ENCODE measurements around the gene CHMP6. TPM values are rescaled to one million over a fixed set of nuclear protein-coding genes. Genes with fewer than 3 reads are reported as not detected.

CHMP6 gene
- total RNA-seq, 5 donors from 2014 or later (not counting 1 experiment from before 2014, with no cell fraction given) = 25.0 to 48.9 (median 43.2) TPM

DNA sequence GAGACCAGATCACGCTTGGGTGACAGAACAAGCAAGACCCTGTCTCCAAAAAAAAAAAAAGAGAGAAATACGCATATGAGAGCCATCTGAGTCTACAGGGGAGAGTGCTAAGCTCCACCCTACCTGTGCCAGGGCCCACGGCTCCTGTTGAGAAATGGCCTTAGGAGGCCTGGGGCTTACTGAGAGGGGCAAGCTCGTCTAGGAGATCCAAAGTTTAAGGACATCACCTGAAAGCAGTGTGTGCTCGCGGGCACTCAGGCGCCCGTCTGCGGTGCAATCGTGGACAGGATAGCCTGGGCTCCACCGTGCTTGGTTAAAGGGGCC is 28.8 kb downstream of the CHMP6 start:
- H3K4me1 Mint-ChIP-seq = peaks cover 38 to 42% (median 41%) of the 10 kb centered on the region in 3 donors
- ChIA-PET POLR2A (interaction anchor here in 1 of 2 donors (0.6 kb wide), 1 partner anchor 8 kb away, joined by 6 read pairs; no protein-coding TSS in a partner anchor), CTCF (interaction anchor here in 1 of 2 donors (0.6 to 0.7 kb wide), 2 partner anchors 39 to 85 kb away, joined by 5 to 6 read pairs; no protein-coding TSS in a partner anchor)
- Histone ChIP-seq H3K36me3 (ENCODE audit: control insufficient read depth in 2 of 2, extremely low read depth in 1 of 2, insufficient read depth in 1 of 2, low read length in 1 of 2) (peaks cover 0 to 3% of the 10 kb centered on the region in 2 donors), H3K27ac (ENCODE audit: low read length) (no peak overlapping the region), H3K9me3 (no peaks in the 10 kb centered on the region), H3K4me3 (ENCODE audit: control insufficient read depth in 1 of 2, extremely low read depth in 1 of 2, low read length in 1 of 2) (no peak overlapping the region), H3K4me1 (ENCODE audit: control insufficient read depth in 1 of 2, extremely low read depth in 1 of 2, insufficient read depth in 2 of 2, low read length in 2 of 2) (peaks cover 7 to 48% of the 10 kb centered on the region in 2 experiments), H3K27me3 (replicated peaks in 1 of 2; ENCODE audit: control insufficient read depth in 2 of 2, extremely low read depth in 1 of 2, insufficient read depth in 2 of 2, low read length in 1 of 2) (peaks cover 0 to 13% of the 10 kb centered on the region in 2 experiments)
- no peak for ATAC-seq (replicated peaks in 1 of 4)
- no peaks in the 10 kb centered on the region for H3K36me3 Mint-ChIP-seq
- no peak for DNase-seq
- H3K27ac Mint-ChIP-seq = peak overlapping the region; percentile 97
- peaks cover 0 to 4% (median 0%) of the 10 kb centered on the region in 3 donors for H3K9me3 Mint-ChIP-seq
- WGBS (ENCODE audit: insufficient coverage) = 96% methylated on average over 11 of the region's 11 CpGs
- no peaks in the 10 kb centered on the region for H3K27me3 Mint-ChIP-seq
- H3K4me3 Mint-ChIP-seq = no peak overlapping the region

DNA sequence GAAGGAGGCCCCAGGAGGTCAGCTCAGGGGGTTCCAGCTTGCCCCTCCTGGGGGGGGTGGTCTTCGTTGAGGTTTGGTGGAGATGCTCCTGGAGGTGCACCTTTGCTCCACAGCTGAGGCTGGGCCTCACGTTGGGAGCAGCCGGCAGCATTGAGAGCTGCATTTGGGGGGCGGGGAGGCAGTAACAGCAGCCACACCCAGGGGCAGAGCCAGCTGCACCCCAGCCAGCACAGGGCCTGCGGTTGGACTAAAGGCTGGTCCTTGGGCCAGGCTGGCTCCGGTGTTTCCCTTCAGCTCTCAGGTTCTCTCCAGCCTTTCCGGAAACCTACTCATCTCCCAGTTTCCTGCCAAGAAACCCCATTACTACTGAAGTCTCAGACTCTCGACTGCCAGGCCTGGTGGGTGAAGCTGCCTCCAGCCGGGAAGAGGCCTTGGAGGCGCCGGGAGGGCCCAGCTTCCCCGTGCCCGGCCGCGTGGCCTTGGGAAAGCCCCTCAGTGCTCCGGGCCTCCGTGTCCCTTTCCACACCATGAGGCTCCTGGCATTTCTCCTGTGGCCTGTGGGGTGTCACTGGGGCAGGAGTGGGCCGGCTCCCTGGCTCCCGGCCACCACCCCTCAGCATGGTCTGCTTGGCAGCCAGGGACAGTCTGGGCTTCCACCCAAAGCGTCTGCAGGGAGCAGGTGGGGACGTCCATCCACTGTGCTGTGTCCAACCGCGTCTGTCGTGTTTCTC is 29.3 kb downstream of the CHMP6 start:
- Histone ChIP-seq H3K27me3 (replicated peaks in 1 of 2; ENCODE audit: control insufficient read depth in 2 of 2, extremely low read depth in 1 of 2, insufficient read depth in 2 of 2, low read length in 1 of 2) (peaks cover 0 to 16% of the 10 kb centered on the region in 2 experiments), H3K4me1 (ENCODE audit: control insufficient read depth in 1 of 2, extremely low read depth in 1 of 2, insufficient read depth in 2 of 2, low read length in 2 of 2) (peaks cover 7 to 48% of the 10 kb centered on the region in 2 experiments), H3K27ac (ENCODE audit: low read length) (no peak overlapping the region), H3K36me3 (ENCODE audit: control insufficient read depth in 2 of 2, extremely low read depth in 1 of 2, insufficient read depth in 1 of 2, low read length in 1 of 2) (peaks cover 0 to 3% of the 10 kb centered on the region in 2 donors), H3K9me3 (no peaks in the 10 kb centered on the region), H3K4me3 (ENCODE audit: control insufficient read depth in 1 of 2, extremely low read depth in 1 of 2, low read length in 1 of 2) (no peak overlapping the region)
- H3K9me3 Mint-ChIP-seq = no peaks in the 10 kb centered on the region
- ChIA-PET CTCF (interaction anchor here in 1 of 2 donors (0.6 to 0.7 kb wide), 2 partner anchors 38 to 85 kb away, joined by 5 to 6 read pairs; no protein-coding TSS in a partner anchor), POLR2A (interaction anchor here in 1 of 2 donors (0.5 kb wide), 1 partner anchor 691 kb away, joined by 3 read pairs; no protein-coding TSS in a partner anchor)
- no peak for DNase-seq
- H3K4me1 Mint-ChIP-seq = peaks cover 38 to 42% (median 39%) of the 10 kb centered on the region in 3 donors
- no peaks in the 10 kb centered on the region for H3K36me3 Mint-ChIP-seq
- no peaks in the 10 kb centered on the region for H3K27me3 Mint-ChIP-seq
- H3K4me3 Mint-ChIP-seq = no peak overlapping the region
- H3K27ac Mint-ChIP-seq = no peak overlapping the region
- WGBS (ENCODE audit: insufficient coverage) = 90% methylated on average over 17 of the region's 24 CpGs
- ATAC-seq (replicated peaks in 1 of 4) = no peak

DNA sequence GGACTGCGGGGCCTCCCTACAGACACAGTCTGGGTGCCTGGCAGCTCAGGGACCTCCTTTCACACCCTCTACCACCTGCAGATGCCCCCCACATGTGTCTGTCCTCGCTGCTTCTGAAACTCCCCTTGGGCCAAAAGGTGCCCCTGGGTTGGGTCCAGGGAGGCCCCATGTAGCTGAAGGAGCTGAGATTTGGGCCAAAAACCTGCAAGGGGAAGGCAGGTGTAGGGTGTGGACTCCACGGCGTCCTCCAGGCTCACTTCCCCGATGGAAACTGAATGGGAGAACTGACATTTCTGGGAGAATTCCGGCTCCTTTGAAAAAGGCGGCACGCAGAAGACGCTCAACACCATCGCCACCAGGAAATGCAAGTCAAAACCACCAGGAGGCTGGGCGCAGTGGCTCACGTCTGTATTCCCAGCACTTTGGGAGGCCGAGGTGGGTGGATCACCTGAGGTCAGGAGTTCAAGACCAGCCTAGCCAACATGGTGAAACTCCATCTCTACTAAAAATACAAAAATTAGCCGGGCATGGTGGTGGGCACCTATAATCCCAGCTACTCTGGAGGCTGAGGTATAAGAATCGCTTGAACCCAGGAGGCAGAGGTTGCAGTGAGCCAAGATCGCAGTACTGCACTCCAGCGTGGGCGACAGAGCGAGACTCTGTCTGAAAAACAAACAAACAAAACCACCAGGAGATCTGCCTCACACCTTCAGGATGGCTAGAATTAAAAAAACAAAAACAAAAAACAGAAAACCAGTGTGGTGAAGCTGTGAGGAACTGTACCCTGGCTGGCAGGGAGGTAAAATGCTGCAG is 30.1 kb downstream of the CHMP6 start:
- CTCF ChIA-PET = no interaction called here
- H3K27ac ChIP-seq (ENCODE audit: low read length) = no peak overlapping the region
- H3K36me3 ChIP-seq (ENCODE audit: control insufficient read depth in 2 of 2, extremely low read depth in 1 of 2, insufficient read depth in 1 of 2, low read length in 1 of 2) = peaks cover 0 to 3% of the 10 kb centered on the region in 2 donors
- peaks cover 6% of the 10 kb centered on the region in 2 donors for H3K27me3 Mint-ChIP-seq
- peaks cover 34 to 39% (median 35%) of the 10 kb centered on the region in 3 donors for H3K4me1 Mint-ChIP-seq
- no peak overlapping the region for H3K27ac Mint-ChIP-seq
- H3K4me1 ChIP-seq (ENCODE audit: control insufficient read depth in 1 of 2, extremely low read depth in 1 of 2, insufficient read depth in 2 of 2, low read length in 2 of 2) = peaks cover 7 to 48% of the 10 kb centered on the region in 2 experiments
- no peak for DNase-seq
- ATAC-seq (replicated peaks in 1 of 4) = no peak
- no peak overlapping the region for H3K4me3 Mint-ChIP-seq
- 93% methylated on average over 10 of the region's 19 CpGs for WGBS (ENCODE audit: insufficient coverage)
- H3K4me3 ChIP-seq (ENCODE audit: control insufficient read depth in 1 of 2, extremely low read depth in 1 of 2, low read length in 1 of 2) = no peak overlapping the region
- H3K9me3 ChIP-seq = no peaks in the 10 kb centered on the region
- no peaks in the 10 kb centered on the region for H3K36me3 Mint-ChIP-seq
- H3K9me3 Mint-ChIP-seq = no peaks in the 10 kb centered on the region
- POLR2A ChIA-PET = interaction anchor here in 1 of 2 donors (0.5 kb wide), 1 partner anchor 690 kb away, joined by 3 read pairs; no protein-coding TSS in a partner anchor
- peaks cover 0 to 23% of the 10 kb centered on the region in 2 experiments for H3K27me3 ChIP-seq (replicated peaks in 1 of 2; ENCODE audit: control insufficient read depth in 2 of 2, extremely low read depth in 1 of 2, insufficient read depth in 2 of 2, low read length in 1 of 2)

GRCh38 chr17:81022344-81022676 is 30.7 kb downstream of the CHMP6 start:
- H3K27me3 Mint-ChIP-seq = peaks cover 8 to 10% of the 10 kb centered on the region in 2 donors
- no peak overlapping the region for H3K27ac Mint-ChIP-seq
- Histone ChIP-seq H3K36me3 (ENCODE audit: control insufficient read depth in 2 of 2, extremely low read depth in 1 of 2, insufficient read depth in 1 of 2, low read length in 1 of 2) (peaks cover 0 to 3% of the 10 kb centered on the region in 2 donors), H3K27ac (ENCODE audit: low read length) (no peak overlapping the region), H3K9me3 (no peaks in the 10 kb centered on the region), H3K4me3 (ENCODE audit: control insufficient read depth in 1 of 2, extremely low read depth in 1 of 2, low read length in 1 of 2) (no peak overlapping the region), H3K27me3 (replicated peaks in 1 of 2; ENCODE audit: control insufficient read depth in 2 of 2, extremely low read depth in 1 of 2, insufficient read depth in 2 of 2, low read length in 1 of 2) (peaks cover 0 to 29% of the 10 kb centered on the region in 2 experiments), H3K4me1 (ENCODE audit: control insufficient read depth in 1 of 2, extremely low read depth in 1 of 2, insufficient read depth in 2 of 2, low read length in 2 of 2) (peaks cover 5 to 43% of the 10 kb centered on the region in 2 experiments)
- ChIA-PET POLR2A (no interaction called here), CTCF (no interaction called here)
- peaks cover 32 to 35% (median 33%) of the 10 kb centered on the region in 3 donors for H3K4me1 Mint-ChIP-seq
- WGBS (ENCODE audit: insufficient coverage) = 89% methylated on average over 3 of the region's 6 CpGs
- H3K36me3 Mint-ChIP-seq = no peaks in the 10 kb centered on the region
- DNase-seq = no peak
- H3K9me3 Mint-ChIP-seq = peaks cover 0 to 2% (median 0%) of the 10 kb centered on the region in 3 donors
- no peak overlapping the region for H3K4me3 Mint-ChIP-seq
- ATAC-seq (replicated peaks in 1 of 4) = no peak

DNA sequence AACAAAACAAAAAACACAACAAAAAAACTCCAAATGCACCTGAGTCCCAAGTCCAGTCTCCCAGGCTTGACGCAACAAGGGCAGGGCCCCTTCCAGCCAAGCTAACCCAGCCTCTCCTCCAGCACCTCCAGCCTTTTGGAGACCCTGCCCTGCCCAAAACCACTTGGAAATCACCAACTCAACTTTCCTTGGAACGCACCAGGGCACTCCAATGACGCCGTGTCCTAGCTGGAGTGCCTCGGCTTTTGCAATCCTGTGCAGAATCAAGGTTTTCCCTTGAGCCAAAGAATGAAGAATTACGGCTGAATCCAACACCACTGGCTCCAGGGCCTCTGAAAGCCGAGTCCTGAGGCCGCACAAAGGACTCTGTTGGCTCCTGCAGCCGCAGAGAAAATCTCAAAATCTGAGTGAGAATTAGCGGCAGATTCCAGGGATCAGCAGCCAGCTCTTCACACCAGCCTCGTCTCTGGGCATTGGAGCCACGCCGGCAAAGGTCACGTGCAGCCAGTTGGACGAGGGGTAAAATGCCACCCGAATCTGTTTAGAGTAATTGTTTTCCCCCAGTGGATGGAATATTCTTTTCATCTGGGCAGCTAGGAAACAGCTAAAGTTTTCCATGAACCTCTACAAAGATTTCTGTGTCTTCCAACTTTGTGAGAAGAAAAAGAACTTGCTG is 33.6 kb downstream of the CHMP6 start:
- WGBS (ENCODE audit: insufficient coverage) = 84% methylated on average over 15 of the region's 16 CpGs
- Histone ChIP-seq H3K9me3 (no peaks in the 10 kb centered on the region), H3K27me3 (replicated peaks in 1 of 2; ENCODE audit: control insufficient read depth in 2 of 2, extremely low read depth in 1 of 2, insufficient read depth in 2 of 2, low read length in 1 of 2) (peaks cover 0 to 54% of the 10 kb centered on the region in 2 experiments), H3K4me1 (ENCODE audit: control insufficient read depth in 1 of 2, extremely low read depth in 1 of 2, insufficient read depth in 2 of 2, low read length in 2 of 2) (peaks cover 0 to 23% of the 10 kb centered on the region in 2 experiments), H3K36me3 (ENCODE audit: control insufficient read depth in 2 of 2, extremely low read depth in 1 of 2, insufficient read depth in 1 of 2, low read length in 1 of 2) (no peaks in the 10 kb centered on the region), H3K27ac (ENCODE audit: low read length) (no peak overlapping the region), H3K4me3 (ENCODE audit: control insufficient read depth in 1 of 2, extremely low read depth in 1 of 2, low read length in 1 of 2) (no peak overlapping the region)
- Mint-ChIP-seq H3K4me3 (no peak overlapping the region), H3K27ac (no peak overlapping the region), H3K27me3 (peaks cover 10 to 12% of the 10 kb centered on the region in 2 donors), H3K9me3 (peaks cover 0 to 2% (median 0%) of the 10 kb centered on the region in 3 donors), H3K36me3 (no peaks in the 10 kb centered on the region), H3K4me1 (peaks cover 6 to 10% (median 7%) of the 10 kb centered on the region in 3 donors)
- CTCF ChIA-PET = no interaction called here
- POLR2A ChIA-PET = no interaction called here
- ATAC-seq (replicated peaks in 1 of 4) = no peak
- DNase-seq = no peak

- Histone ChIP-seq H3K4me3 (ENCODE audit: control insufficient read depth in 1 of 2, extremely low read depth in 1 of 2, low read length in 1 of 2) (no peak overlapping the region), H3K27ac (ENCODE audit: low read length) (no peak overlapping the region), H3K27me3 (replicated peaks in 1 of 2; ENCODE audit: control insufficient read depth in 2 of 2, extremely low read depth in 1 of 2, insufficient read depth in 2 of 2, low read length in 1 of 2) (peaks cover 0 to 54% of the 10 kb centered on the region in 2 experiments), H3K36me3 (ENCODE audit: control insufficient read depth in 2 of 2, extremely low read depth in 1 of 2, insufficient read depth in 1 of 2, low read length in 1 of 2) (no peaks in the 10 kb centered on the region), H3K4me1 (ENCODE audit: control insufficient read depth in 1 of 2, extremely low read depth in 1 of 2, insufficient read depth in 2 of 2, low read length in 2 of 2) (peaks cover 0 to 19% of the 10 kb centered on the region in 2 experiments), H3K9me3 (no peaks in the 10 kb centered on the region)
- H3K27me3 Mint-ChIP-seq = peaks cover 10 to 16% of the 10 kb centered on the region in 2 donors
- no peak overlapping the region for H3K4me3 Mint-ChIP-seq
- POLR2A ChIA-PET = no interaction called here
- H3K9me3 Mint-ChIP-seq = peaks cover 0 to 2% (median 0%) of the 10 kb centered on the region in 3 donors
- DNase-seq (no peak), ATAC-seq (replicated peaks in 1 of 4) (no peak)
- no peak overlapping the region for H3K27ac Mint-ChIP-seq
- peaks cover 6 to 10% (median 7%) of the 10 kb centered on the region in 3 donors for H3K4me1 Mint-ChIP-seq
- CTCF ChIA-PET = interaction anchor here in 1 of 2 donors (0.6 kb wide), 1 partner anchor 1176 kb away, joined by 3 read pairs; no protein-coding TSS in a partner anchor
- 91% methylated on average over 22 of the region's 22 CpGs for WGBS (ENCODE audit: insufficient coverage)
- no peaks in the 10 kb centered on the region for H3K36me3 Mint-ChIP-seq
Measured at GRCh38 chr17:81025741-81026129, 34.1 kb downstream of the CHMP6 start.
